DND-41 (cell line): Measurements from ENCODE around the gene PSMD2.

Source experiments
- CTCF ChIP-seq: IDR thresholded peaks from 2 replicates; pipeline ENCODE4 v1.5.1; 2012; ENCODE audit warnings: borderline replicate concordance, low read length, moderate library complexity, mild to moderate bottlenecking; ENCODE audit not compliant: poor library complexity, severe bottlenecking; ENCODE audit errors: extremely low read depth
- EZH2 ChIP-seq: IDR thresholded peaks from 3 replicates; pipeline ENCODE4 v1.6.1; 2012; ENCODE audit warnings: borderline replicate concordance, low read depth, mild to moderate bottlenecking, moderate library complexity, low read length, inconsistent platforms; ENCODE audit not compliant: severe bottlenecking

- no peak for TF ChIP-seq CTCF
- no peak for TF ChIP-seq EZH2
These were observed 53.2 kb downstream of the PSMD2 start for GRCh38 chr3:184352149-184352785.
